ENCODE results near the gene STK32C.

Gene STK32C

GRCh38 chr10:132178672-132179545 lies 128.8 kb downstream of the STK32C start:
- DNase-seq, result no peak

GRCh38 chr10:132178046-132178445 lies 129.7 kb downstream of the STK32C start:
- DNase-seq, result no peak

- DNase-seq, result no peak
Measured at GRCh38 chr10:132176623-132177500, 130.9 kb downstream of the STK32C start.

GRCh38 chr10:132175907-132176581 lies 131.7 kb downstream of the STK32C start:
- DNase-seq, result no peak

DNA sequence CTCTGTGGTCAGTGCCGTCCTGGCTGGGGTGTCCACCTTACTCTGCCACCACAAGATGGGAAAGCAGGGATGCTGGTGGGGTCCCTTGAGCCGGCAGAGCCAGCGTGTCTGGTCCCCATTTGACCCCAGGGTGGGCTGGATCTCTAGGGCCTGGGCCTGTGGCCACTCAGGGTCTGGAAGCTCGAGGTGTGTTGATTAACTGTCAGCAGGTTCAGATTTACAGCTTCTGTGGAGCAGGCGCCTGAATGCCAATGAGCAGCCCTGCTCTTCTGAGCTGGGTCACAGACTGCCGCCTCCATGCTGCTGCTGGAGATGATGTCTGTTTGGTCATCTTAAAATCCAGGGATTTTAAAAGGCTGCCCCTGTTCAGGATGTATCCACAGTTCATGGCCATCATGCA lies 132.3 kb downstream of the STK32C start:
- DNase-seq, result no peak

GRCh38 chr10:132174237-132174636 lies 133.5 kb downstream of the STK32C start:
- DNase-seq, result no peak

DNA sequence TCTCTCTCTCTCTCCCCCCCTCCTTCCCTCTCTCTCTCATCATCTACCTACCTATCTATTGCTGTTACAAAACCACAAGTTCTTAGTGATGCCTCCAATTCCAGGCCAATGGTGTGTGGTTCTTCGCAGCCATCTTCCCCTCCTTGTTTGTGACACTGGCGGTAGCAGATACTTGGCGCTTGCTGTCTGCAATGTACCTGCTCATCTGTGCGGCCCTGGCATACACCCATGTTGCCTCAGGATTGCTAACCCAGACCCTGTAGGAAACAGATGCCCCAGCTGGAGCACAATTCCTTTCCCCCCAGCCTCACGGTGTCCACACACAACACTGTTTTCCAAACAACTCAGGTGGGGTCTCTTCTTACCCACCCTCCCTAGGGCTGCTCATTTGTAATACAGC lies 134.6 kb downstream of the STK32C start:
- no peak for DNase-seq

DNA sequence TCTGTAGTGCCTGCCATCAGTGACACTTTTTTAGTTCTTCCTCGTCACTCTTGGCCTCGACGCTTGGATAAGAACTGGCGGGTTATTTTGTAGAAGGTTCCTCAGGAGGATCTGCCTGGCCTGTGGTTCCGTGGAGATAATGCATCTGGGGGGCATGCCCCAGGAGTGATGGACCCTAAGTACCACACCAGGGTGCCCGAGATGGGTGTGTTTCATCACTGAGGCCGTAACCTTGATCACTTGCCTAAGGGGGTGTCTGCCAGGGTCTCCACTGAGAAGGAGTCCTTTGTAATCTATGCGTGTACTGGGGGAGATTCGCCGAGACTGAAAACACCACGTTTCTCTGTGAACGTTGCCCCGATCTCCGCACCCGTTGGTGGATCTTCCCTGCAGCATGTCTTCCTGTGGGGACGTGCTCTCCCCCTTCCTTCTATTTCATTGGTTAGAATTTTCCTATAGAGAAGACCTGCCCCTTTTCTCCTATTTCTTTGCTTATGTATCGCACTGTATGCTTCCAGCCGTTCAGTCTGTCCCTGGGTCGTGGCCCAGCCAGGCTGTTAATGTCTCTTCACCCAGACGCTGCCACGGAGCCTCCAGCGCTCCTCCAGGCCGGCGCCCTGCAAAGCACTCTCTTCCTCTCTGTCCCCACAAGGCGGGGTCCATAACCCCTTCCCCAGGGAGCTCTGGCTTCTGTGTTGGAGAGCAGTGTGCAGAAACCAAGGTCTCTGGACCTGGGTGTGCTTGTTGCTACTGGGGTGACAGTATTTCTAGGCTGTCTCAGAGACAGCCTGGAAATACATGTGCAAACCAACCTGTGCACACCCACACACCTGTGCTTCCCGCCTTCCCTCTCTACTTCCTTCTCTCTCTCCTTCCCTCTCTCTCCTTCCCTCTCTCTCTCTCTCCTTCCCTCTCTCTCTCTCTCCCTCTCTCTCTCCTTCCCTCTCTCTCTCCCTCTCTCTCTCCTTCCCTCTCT lies 135.4 kb downstream of the STK32C start:
- DNase-seq, result peak; percentile 66

GRCh38 chr10:132170561-132171361 lies 137.0 kb downstream of the STK32C start:
- DNase-seq, result no peak

DNA sequence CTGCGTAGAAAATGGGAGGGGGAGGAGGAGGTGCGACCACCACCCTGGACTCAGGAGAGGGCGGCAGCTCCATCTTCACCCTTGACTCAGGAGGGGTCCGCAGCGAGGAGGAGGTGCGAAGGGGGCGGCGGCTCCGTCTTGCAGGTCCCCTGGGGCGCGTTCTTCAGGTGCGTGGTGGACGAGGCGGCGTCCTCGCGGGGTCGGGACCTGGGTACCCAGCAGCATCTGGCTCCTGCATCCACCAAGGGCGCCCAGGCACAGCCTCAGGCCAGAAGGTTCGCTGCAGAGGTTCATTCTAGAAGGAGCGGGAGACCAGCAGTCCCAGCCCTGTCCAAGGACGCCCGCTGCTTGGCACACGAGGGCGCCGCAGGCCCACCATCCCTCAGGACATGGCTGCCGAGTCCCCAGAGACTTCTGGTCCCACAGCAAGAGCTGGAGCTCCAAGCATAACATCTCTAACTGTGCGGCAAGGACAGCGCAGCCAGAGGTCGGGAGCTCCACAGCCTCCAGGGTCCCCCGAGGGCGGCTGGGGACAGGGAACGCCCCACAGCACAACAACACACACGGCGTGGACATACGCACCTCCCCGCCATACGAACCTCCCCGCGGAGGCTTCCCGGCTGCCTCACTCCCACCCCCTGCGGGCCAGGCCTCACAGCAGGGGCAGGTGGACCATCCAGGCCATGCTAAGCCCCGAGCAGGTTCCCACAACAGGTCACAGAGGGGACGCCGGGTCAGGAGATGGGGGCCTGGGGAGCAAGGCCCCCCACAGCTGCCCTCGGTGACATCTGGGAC lies 137.8 kb downstream of the STK32C start:
- DNase-seq, result peak; percentile 59

- DNase-seq, result no peak
Measured at GRCh38 chr10:132169031-132169765, 138.6 kb downstream of the STK32C start.

DNA sequence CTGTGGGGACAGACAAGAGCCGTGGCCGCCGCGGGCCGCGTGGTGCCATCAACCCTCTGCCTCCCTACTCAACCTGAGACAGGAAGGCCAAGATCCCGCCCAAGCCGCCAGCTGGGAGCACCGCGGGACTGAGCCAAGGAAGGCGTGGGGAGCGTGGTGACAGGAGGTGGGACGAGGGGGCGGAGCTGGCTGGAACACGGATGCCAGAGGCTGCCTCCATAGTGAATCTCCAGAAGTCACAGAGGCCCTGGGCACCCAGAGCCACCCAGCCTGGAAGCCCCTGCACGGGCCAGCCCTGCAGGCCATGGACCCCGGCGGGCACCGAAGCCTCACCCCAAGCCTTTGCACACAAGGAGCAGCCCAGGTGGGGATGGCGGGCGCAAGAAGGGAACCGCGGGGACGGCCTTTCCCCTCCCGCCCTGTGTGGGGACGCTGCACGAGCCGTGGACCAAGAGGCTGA lies 139.1 kb downstream of the STK32C start:
- DNase-seq, result no peak

- no peak for DNase-seq
Measured at GRCh38 chr10:132167976-132168375, 139.8 kb downstream of the STK32C start.

GRCh38 chr10:132167041-132167674 lies 140.6 kb downstream of the STK32C start:
- no peak for DNase-seq

GRCh38 chr10:132166216-132166950 lies 141.4 kb downstream of the STK32C start:
- no peak for DNase-seq

DNA sequence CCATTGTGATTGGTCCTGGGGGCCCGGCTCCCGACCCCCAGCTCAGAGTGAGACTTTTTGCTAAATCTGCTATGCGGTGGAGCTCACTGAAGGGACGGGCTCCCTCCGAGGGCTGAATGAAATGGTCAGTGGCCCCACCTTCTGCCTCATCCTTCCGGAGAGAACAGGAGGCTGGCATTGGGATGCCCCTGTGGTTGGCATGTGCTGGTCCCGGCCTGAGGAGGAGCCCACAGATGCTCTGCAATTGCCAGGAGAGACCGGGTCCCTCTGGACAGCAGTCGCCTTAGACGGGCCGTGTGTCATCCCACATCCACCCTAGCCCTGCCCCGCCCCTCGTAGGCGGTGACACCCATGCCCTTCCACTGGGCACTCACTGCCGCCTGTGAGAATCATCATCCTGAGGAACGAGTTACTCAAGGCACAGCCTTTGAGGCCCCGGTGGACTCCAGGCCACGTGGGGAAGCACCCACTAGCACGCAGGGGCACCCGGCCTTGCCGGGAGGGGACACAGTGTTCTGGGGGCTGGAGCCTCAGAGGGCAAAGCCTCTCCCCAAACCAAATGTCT lies 142.3 kb downstream of the STK32C start:
- no peak for DNase-seq

DNA sequence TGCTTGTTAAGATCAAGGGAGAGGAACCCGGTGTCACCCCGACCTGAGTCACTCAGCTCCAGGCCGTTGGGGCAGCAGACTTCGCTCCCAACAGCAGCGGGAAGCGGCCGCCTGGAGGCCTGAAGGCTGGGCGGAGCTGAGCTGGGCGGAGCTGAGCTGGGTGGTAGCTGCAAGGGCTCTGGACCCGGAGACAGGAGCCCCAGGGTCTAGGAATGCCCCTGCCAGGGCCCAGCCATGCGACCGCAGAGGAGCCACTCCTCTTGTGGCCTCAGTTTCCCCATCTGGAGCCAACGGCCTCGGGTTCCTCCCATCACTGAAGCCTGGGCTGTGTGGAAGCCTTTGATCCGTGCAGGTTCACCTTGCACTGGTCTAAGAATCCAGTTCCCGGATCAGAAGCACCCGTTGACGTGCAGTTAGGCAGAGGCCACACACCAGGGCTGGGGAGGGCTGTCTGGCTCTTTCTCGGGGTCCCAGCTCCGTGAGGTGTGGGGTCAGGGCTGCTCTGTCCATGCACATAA lies 142.9 kb downstream of the STK32C start:
- no peak for DNase-seq
